Measurements from ENCODE around the gene ELF1. TPM values are rescaled to one million over a fixed set of nuclear protein-coding genes. Genes with fewer than 3 reads are reported as not detected.

The ELF1 gene
- total RNA-seq, 2 experiments from 2014 or later = 93.3 to 97.9 TPM

GRCh38 chr13:41025518-41025917 is 6.4 kb upstream of the ELF1 start:
- H3K9me3 Mint-ChIP-seq = no peaks in the 10 kb centered on the region
- H3K27me3 Mint-ChIP-seq = no peaks in the 10 kb centered on the region
- H3K36me3 Mint-ChIP-seq = peaks cover 7% of the 10 kb centered on the region
- H3K27ac Mint-ChIP-seq = no peak overlapping the region
- H3K4me3 Mint-ChIP-seq = no peak overlapping the region
- DNase-seq = no peak
- peaks cover 29% of the 10 kb centered on the region for H3K4me1 Mint-ChIP-seq

- H3K27me3 Mint-ChIP-seq = no peaks in the 10 kb centered on the region
- H3K4me1 Mint-ChIP-seq = peaks cover 44% of the 10 kb centered on the region
- peaks cover 18% of the 10 kb centered on the region for H3K36me3 Mint-ChIP-seq
- no peak overlapping the region for H3K4me3 Mint-ChIP-seq
- H3K9me3 Mint-ChIP-seq = no peaks in the 10 kb centered on the region
- no peak overlapping the region for H3K27ac Mint-ChIP-seq
- no peak for DNase-seq
Measured at GRCh38 chr13:41019578-41020347, 647 bp upstream of the ELF1 start.

- Mint-ChIP-seq H3K4me3 (peak overlapping the region; percentile 93), H3K27me3 (no peaks in the 10 kb centered on the region), H3K36me3 (peaks cover 18% of the 10 kb centered on the region), H3K9me3 (no peaks in the 10 kb centered on the region), H3K27ac (peak overlapping the region; percentile 99), H3K4me1 (peaks cover 47% of the 10 kb centered on the region)
- no peak for DNase-seq
Measured at GRCh38 chr13:41018602-41018948, 541 bp downstream of the ELF1 start.

GRCh38 chr13:41017817-41018601 is 1.1 kb downstream of the ELF1 start:
- Mint-ChIP-seq H3K27ac (peak overlapping the region; percentile 93), H3K4me1 (peaks cover 49% of the 10 kb centered on the region), H3K4me3 (peak overlapping the region; percentile 89), H3K36me3 (peaks cover 22% of the 10 kb centered on the region), H3K9me3 (no peaks in the 10 kb centered on the region), H3K27me3 (no peaks in the 10 kb centered on the region)
- DNase-seq = no peak

GRCh38 chr13:41017159-41017558 is 2.0 kb downstream of the ELF1 start:
- Mint-ChIP-seq H3K9me3 (no peaks in the 10 kb centered on the region), H3K27ac (peak overlapping the region; percentile 93), H3K4me1 (peaks cover 51% of the 10 kb centered on the region), H3K4me3 (peak overlapping the region; percentile 89), H3K36me3 (peaks cover 26% of the 10 kb centered on the region), H3K27me3 (no peaks in the 10 kb centered on the region)
- DNase-seq = no peak

- H3K27ac Mint-ChIP-seq = peak overlapping the region; percentile 94
- no peak for DNase-seq
- no peaks in the 10 kb centered on the region for H3K27me3 Mint-ChIP-seq
- no peaks in the 10 kb centered on the region for H3K9me3 Mint-ChIP-seq
- peaks cover 57% of the 10 kb centered on the region for H3K4me1 Mint-ChIP-seq
- peaks cover 35% of the 10 kb centered on the region for H3K36me3 Mint-ChIP-seq
- H3K4me3 Mint-ChIP-seq = peak overlapping the region; percentile 88
Measured at GRCh38 chr13:41015920-41016319, 3.2 kb downstream of the ELF1 start.

GRCh38 chr13:41013835-41014234 is 5.3 kb downstream of the ELF1 start:
- Mint-ChIP-seq H3K36me3 (peaks cover 38% of the 10 kb centered on the region), H3K4me1 (peaks cover 52% of the 10 kb centered on the region), H3K27me3 (no peaks in the 10 kb centered on the region), H3K27ac (peak overlapping the region; percentile 94), H3K4me3 (peak overlapping the region; percentile 60), H3K9me3 (no peaks in the 10 kb centered on the region)
- no peak for DNase-seq

GRCh38 chr13:41012536-41012935 is 6.6 kb downstream of the ELF1 start:
- Mint-ChIP-seq H3K27ac (peak overlapping the region; percentile 20), H3K27me3 (no peaks in the 10 kb centered on the region), H3K4me3 (no peak overlapping the region), H3K4me1 (peaks cover 65% of the 10 kb centered on the region), H3K9me3 (no peaks in the 10 kb centered on the region), H3K36me3 (peaks cover 39% of the 10 kb centered on the region)
- DNase-seq = no peak

GRCh38 chr13:41011382-41011956 is 7.6 kb downstream of the ELF1 start:
- H3K9me3 Mint-ChIP-seq = no peaks in the 10 kb centered on the region
- H3K4me3 Mint-ChIP-seq = no peak overlapping the region

GRCh38 chr13:41008349-41008980 is 10.7 kb downstream of the ELF1 start:
- no peaks in the 10 kb centered on the region for H3K9me3 Mint-ChIP-seq
- H3K4me1 Mint-ChIP-seq = peaks cover 66% of the 10 kb centered on the region

More at GRCh38 chr13:41011382-41011956, 7.6 kb downstream of the ELF1 start:
- Mint-ChIP-seq H3K27ac (peak overlapping the region; percentile 54), H3K27me3 (no peaks in the 10 kb centered on the region), H3K4me1 (peaks cover 65% of the 10 kb centered on the region), H3K36me3 (peaks cover 32% of the 10 kb centered on the region)
- no peak for DNase-seq

GRCh38 chr13:41007744-41008128 is 11.4 kb downstream of the ELF1 start:
- peaks cover 26% of the 10 kb centered on the region for H3K36me3 Mint-ChIP-seq
- no peak for DNase-seq
- H3K4me3 Mint-ChIP-seq = no peak overlapping the region
- H3K4me1 Mint-ChIP-seq = peaks cover 63% of the 10 kb centered on the region
- no peaks in the 10 kb centered on the region for H3K27me3 Mint-ChIP-seq
- no peaks in the 10 kb centered on the region for H3K9me3 Mint-ChIP-seq
- peak overlapping the region; percentile 75 for H3K27ac Mint-ChIP-seq

More at GRCh38 chr13:41008349-41008980, 10.7 kb downstream of the ELF1 start:
- peaks cover 31% of the 10 kb centered on the region for H3K36me3 Mint-ChIP-seq
- DNase-seq = no peak
- peak overlapping the region; percentile 75 for H3K27ac Mint-ChIP-seq
- H3K4me3 Mint-ChIP-seq = peak overlapping the region; percentile 2
- no peaks in the 10 kb centered on the region for H3K27me3 Mint-ChIP-seq

- H3K4me1 Mint-ChIP-seq = peaks cover 61% of the 10 kb centered on the region
- H3K27me3 Mint-ChIP-seq = no peaks in the 10 kb centered on the region
- H3K4me3 Mint-ChIP-seq = peak overlapping the region; percentile 58
- no peak for DNase-seq
- H3K36me3 Mint-ChIP-seq = peaks cover 25% of the 10 kb centered on the region
- H3K27ac Mint-ChIP-seq = peak overlapping the region; percentile 75
- no peaks in the 10 kb centered on the region for H3K9me3 Mint-ChIP-seq
Measured at GRCh38 chr13:41006978-41007743, 12.0 kb downstream of the ELF1 start.

- Mint-ChIP-seq H3K27me3 (no peaks in the 10 kb centered on the region), H3K27ac (peak overlapping the region; percentile 88)
Measured at GRCh38 chr13:41006306-41006705, 12.8 kb downstream of the ELF1 start.

GRCh38 chr13:41005704-41006103 is 13.4 kb downstream of the ELF1 start:
- peaks cover 58% of the 10 kb centered on the region for H3K4me1 Mint-ChIP-seq
- no peaks in the 10 kb centered on the region for H3K9me3 Mint-ChIP-seq
- no peaks in the 10 kb centered on the region for H3K27me3 Mint-ChIP-seq
- H3K36me3 Mint-ChIP-seq = peaks cover 24% of the 10 kb centered on the region
- H3K27ac Mint-ChIP-seq = peak overlapping the region; percentile 88
- no peak for DNase-seq
- peak overlapping the region; percentile 71 for H3K4me3 Mint-ChIP-seq

More at GRCh38 chr13:41006306-41006705, 12.8 kb downstream of the ELF1 start:
- peaks cover 26% of the 10 kb centered on the region for H3K36me3 Mint-ChIP-seq
- H3K4me1 Mint-ChIP-seq = peaks cover 60% of the 10 kb centered on the region
- H3K4me3 Mint-ChIP-seq = peak overlapping the region; percentile 26
- H3K9me3 Mint-ChIP-seq = no peaks in the 10 kb centered on the region
- DNase-seq = no peak

Measured in activated naive CD8-positive, alpha-beta T cell treated with anti-CD3 and anti-CD28 coated beads for 36 hours (primary cell).